Sigmoid colon (tissue), 7 donors: Measurements from ENCODE around the gene NADSYN1. TPM values are rescaled to one million over a fixed set of nuclear protein-coding genes. Genes with fewer than 3 reads are reported as not detected.

Experiments
- DNase-seq: peaks from one replicate; pipeline ENCODE4 v3.0.0-alpha.2; 2019
- H3K27ac ChIP-seq, 4 donors: fragments of 200-600 bp; sonication (generic); one replicate each; pipeline ENCODE4 v1.5.1; 2016 to 2019; ENCODE audit warnings: mild to moderate bottlenecking in 1 of 4
- H3K27me3 ChIP-seq, 3 donors: fragments of 200-600 bp; sonication (generic); one replicate each; pipeline ENCODE4 v1.5.1; 2019; ENCODE audit warnings: mild to moderate bottlenecking in 1 of 3
- H3K36me3 ChIP-seq, 4 donors: fragments of 200-600 bp; sonication (generic); one replicate each; pipeline ENCODE4 v1.5.1; 2016 to 2019
- H3K4me1 ChIP-seq, 4 donors: fragments of 200-600 bp; sonication (generic); one replicate each; pipeline ENCODE4 v1.5.1; 2017 to 2019
- H3K4me3 ChIP-seq, 4 donors: fragments of 200-600 bp; sonication (generic); one replicate each; pipeline ENCODE4 v1.5.1; 2017 to 2019; ENCODE audit warnings: mild to moderate bottlenecking in 2 of 4, moderate library complexity in 1 of 4
- H3K9me3 ChIP-seq, 4 donors: fragments of 200-600 bp in 3 of 4; sonication (generic) in 3 of 4; one replicate each; pipeline versions ENCODE4 v1.5.1 to v1.6.1; 2013 to 2019
- EP300 ChIP-seq, 4 donors: sonication (generic); formaldehyde crosslinking; IDR thresholded peaks; one replicate each; pipeline ENCODE4 v1.6.1; 2017; ENCODE audit warnings: antibody characterized with exemption in 4 of 4
- POLR2A ChIP-seq, 2 donors: fragments of 450-650 bp; IDR thresholded peaks; one replicate each; pipeline ENCODE4 v1.6.1; 2016; ENCODE audit warnings: antibody characterized with exemption in 2 of 2, mild to moderate bottlenecking in 2 of 2, moderate library complexity in 2 of 2
- POLR2AphosphoS5 ChIP-seq, 4 donors: sonication (generic); formaldehyde crosslinking; IDR thresholded peaks; one replicate each; pipeline ENCODE4 v1.6.1; 2017; ENCODE audit warnings: antibody characterized with exemption in 4 of 4
- WGBS, 2 donors: extraction: QIAGEN DNeasy Blood & Tissue Kit; methylation state at CpG; one replicate each; pipeline ENCODE4 v1.1.7; 2013; 5-methylcytosine and 5-hydroxymethylcytosine counted together
- intact Hi-C: fragments of 100-400 bp; cut with DNase I; formaldehyde crosslinking; loops from one replicate; pipeline ENCODE4 v1.15.1; 2023
- polyA plus RNA-seq, 3 donors: library from polyadenylated mRNA; stranded (reverse); fragments of 200-250 nt; gene quantifications; one replicate each; pipeline ENCODE4 v1.2.3, GENCODE V29; 2013
- total RNA-seq, 4 donors: library from RNA; depleted of rRNA; stranded (reverse); fragments of >200 nt; gene quantifications; one replicate each; pipeline ENCODE4 v1.1.0, GENCODE V29; 2016
- TF ChIP-seq, protein P1 (sequence below), 4 experiments: fragments of 450-650 bp in 3 of 4; fragments of 200-600 bp in 1 of 4; IDR thresholded peaks; one replicate each; pipeline ENCODE4 v1.5.1; 2016 to 2019; ENCODE audit warnings: antibody characterized with exemption in 4 of 4, mild to moderate bottlenecking in 3 of 4, moderate library complexity in 2 of 4
- donor health status: healthy with polysubstance abuse.
- donor health status: Bipolar disorder and iron deficiency.
- donor health status: healthy.

NADSYN1 gene
- total and polyA plus RNA-seq, 7 donors: 24.6 to 136 (median 42.5) TPM

- TF ChIP-seq POLR2AphosphoS5 (IDR thresholded peaks at IDR 0.05): no peak
- TF ChIP-seq, protein P1, sequence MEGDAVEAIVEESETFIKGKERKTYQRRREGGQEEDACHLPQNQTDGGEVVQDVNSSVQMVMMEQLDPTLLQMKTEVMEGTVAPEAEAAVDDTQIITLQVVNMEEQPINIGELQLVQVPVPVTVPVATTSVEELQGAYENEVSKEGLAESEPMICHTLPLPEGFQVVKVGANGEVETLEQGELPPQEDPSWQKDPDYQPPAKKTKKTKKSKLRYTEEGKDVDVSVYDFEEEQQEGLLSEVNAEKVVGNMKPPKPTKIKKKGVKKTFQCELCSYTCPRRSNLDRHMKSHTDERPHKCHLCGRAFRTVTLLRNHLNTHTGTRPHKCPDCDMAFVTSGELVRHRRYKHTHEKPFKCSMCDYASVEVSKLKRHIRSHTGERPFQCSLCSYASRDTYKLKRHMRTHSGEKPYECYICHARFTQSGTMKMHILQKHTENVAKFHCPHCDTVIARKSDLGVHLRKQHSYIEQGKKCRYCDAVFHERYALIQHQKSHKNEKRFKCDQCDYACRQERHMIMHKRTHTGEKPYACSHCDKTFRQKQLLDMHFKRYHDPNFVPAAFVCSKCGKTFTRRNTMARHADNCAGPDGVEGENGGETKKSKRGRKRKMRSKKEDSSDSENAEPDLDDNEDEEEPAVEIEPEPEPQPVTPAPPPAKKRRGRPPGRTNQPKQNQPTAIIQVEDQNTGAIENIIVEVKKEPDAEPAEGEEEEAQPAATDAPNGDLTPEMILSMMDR (IDR thresholded peaks at IDR 0.05): no peak
- TF ChIP-seq EP300 (IDR thresholded peaks at IDR 0.05): no peak
- no peak for TF ChIP-seq POLR2A (IDR thresholded peaks at IDR 0.05)
- Histone ChIP-seq H3K4me3 (no peak overlapping the region), H3K27ac (no peak overlapping the region), H3K36me3 (peaks cover 0 to 42% (median 13%) of the 10 kb centered on the region in 4 donors), H3K9me3 (no peaks in the 10 kb centered on the region), H3K4me1 (no peaks in the 10 kb centered on the region), H3K27me3 (no peaks in the 10 kb centered on the region)
- DNase-seq: peak; percentile 50
- intact Hi-C loops: no loop called here
- WGBS, 2 donors: 91% methylated on average over 9 of the region's 9 CpGs
These were observed 13.4 kb downstream of the NADSYN1 start for GRCh38 chr11:71466358-71466757.

DNA sequence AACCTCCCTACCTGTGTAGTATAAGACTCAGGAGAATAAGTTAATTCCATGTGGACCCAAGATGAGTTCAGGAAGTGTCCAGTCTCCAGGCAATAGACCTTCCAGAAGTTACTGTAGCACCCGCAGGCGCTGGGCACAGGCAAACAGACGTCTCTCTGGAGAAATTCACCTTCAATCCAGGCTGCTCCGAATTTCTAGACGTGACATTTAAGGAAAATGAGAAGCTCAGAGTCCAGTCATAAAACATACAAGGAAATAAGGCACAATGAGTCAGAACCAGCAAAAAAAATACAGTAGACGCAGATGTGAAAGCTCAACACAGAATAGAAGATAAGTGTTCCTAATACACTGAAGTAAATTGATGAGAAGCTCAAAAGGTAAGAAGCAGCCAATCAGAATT lies 14.2 kb downstream of the NADSYN1 start:
- Histone ChIP-seq H3K36me3 (peaks cover 0 to 39% (median 12%) of the 10 kb centered on the region in 4 donors), H3K4me3 (no peak overlapping the region), H3K27ac (no peak overlapping the region), H3K4me1 (no peaks in the 10 kb centered on the region), H3K9me3 (no peaks in the 10 kb centered on the region), H3K27me3 (no peaks in the 10 kb centered on the region)
- intact Hi-C loops: no loop called here
- TF ChIP-seq POLR2AphosphoS5 (IDR thresholded peaks at IDR 0.05) (no peak), EP300 (IDR thresholded peaks at IDR 0.05) (no peak), POLR2A (IDR thresholded peaks at IDR 0.05) (no peak)
- TF ChIP-seq, protein P1 (IDR thresholded peaks at IDR 0.05): no peak
- no peak for DNase-seq
- WGBS, 2 donors: 45 to 85% methylated on average over 6 of the region's 6 CpGs

DNA sequence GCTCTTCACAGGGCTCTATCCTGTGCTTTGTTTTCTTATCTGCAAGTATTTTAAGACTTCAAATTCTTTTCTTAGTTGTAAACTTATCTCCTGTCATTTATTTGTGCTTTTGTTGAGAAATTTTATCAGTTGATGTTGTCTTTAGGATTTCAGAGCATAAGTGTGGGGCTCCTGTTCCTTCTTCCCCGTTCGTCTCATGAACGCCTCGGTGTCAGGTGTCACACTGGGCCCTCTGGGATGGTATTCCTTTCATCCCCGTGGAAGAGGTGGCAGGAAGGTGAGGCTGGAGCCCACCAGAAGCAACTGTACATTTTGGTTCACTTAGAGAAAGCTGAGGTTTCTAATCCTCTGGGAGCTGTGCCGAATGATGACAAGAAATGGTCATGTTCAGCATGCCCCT lies 17.9 kb downstream of the NADSYN1 start:
- intact Hi-C loops: no loop called here
- no peaks in the 10 kb centered on the region for H3K9me3 ChIP-seq
- H3K4me1 ChIP-seq: no peaks in the 10 kb centered on the region
- no peak overlapping the region for H3K27ac ChIP-seq
- TF ChIP-seq POLR2A (IDR thresholded peaks at IDR 0.05) (no peak), EP300 (IDR thresholded peaks at IDR 0.05) (no peak), POLR2AphosphoS5 (IDR thresholded peaks at IDR 0.05) (no peak)
- TF ChIP-seq, protein P1 (IDR thresholded peaks at IDR 0.05): no peak
- H3K27me3 ChIP-seq: no peaks in the 10 kb centered on the region
- no peak overlapping the region for H3K4me3 ChIP-seq
- peaks cover 4 to 58% (median 37%) of the 10 kb centered on the region in 4 donors for H3K36me3 ChIP-seq
- WGBS, 2 donors: 66 to 72% methylated on average over 6 of the region's 6 CpGs
- DNase-seq: peak; percentile 18

GRCh38 chr11:71472357-71472885 lies 19.4 kb downstream of the NADSYN1 start:
- Histone ChIP-seq H3K4me3 (no peak overlapping the region), H3K36me3 (peaks cover 4 to 59% (median 43%) of the 10 kb centered on the region in 4 donors), H3K27ac (no peak overlapping the region), H3K27me3 (no peaks in the 10 kb centered on the region), H3K4me1 (no peaks in the 10 kb centered on the region), H3K9me3 (no peaks in the 10 kb centered on the region)
- TF ChIP-seq POLR2AphosphoS5 (IDR thresholded peaks at IDR 0.05): no peak
- no peak for TF ChIP-seq POLR2A (IDR thresholded peaks at IDR 0.05)
- no peak for TF ChIP-seq EP300 (IDR thresholded peaks at IDR 0.05)
- TF ChIP-seq, protein P1 (IDR thresholded peaks at IDR 0.05): no peak
- DNase-seq: peak; percentile 40
- intact Hi-C loops: no loop called here
- 94 to 96% methylated on average over 10 of the region's 10 CpGs for WGBS, 2 donors
